ENCODE measurements around the gene RBBP8.
A peak's percentile ranks its signal among the peaks of the same experiment; 100 is the strongest.

RBBP8 gene

GRCh38 chr18:23003289-23003688, 70.2 kb downstream of the RBBP8 start:
- H3K36me3 ChIP-seq (ENCODE audit: control insufficient read depth in 4 of 4, insufficient read depth in 4 of 4, low read length in 3 of 4): peaks cover 8 to 43% (median 25%) of the 10 kb centered on the region in 4 experiments
- CTCF ChIA-PET: interaction anchor here (0.7 kb wide), 1 partner anchor 10 kb away, joined by 3 read pairs; no protein-coding TSS in a partner anchor

GRCh38 chr18:23012249-23012648, 79.1 kb downstream of the RBBP8 start:
- no peak overlapping the region for H3K4me3 ChIP-seq (ENCODE audit: control insufficient read depth in 1 of 7, extremely low read depth in 1 of 7, insufficient read depth in 4 of 7, low read depth in 2 of 7, low read length in 6 of 7)
- 86% methylated on average over 1 of the region's 1 CpG for WGBS (ENCODE audit: insufficient coverage)
- H3K27me3 ChIP-seq (replicated peaks in 2 of 5; ENCODE audit: control insufficient read depth in 4 of 5, insufficient read depth in 5 of 5, low read length in 4 of 5): no peaks in the 10 kb centered on the region
- POLR2A ChIA-PET: no interaction called here
- CTCF ChIA-PET: interaction anchor here (0.9 to 1.5 kb wide), 4 partner anchors 11 to 367 kb away, joined by 3 to 4 read pairs (median 3); no protein-coding TSS in a partner anchor
- no peaks in the 10 kb centered on the region for H3K4me1 ChIP-seq (ENCODE audit: control extremely low read depth in 1 of 4, control insufficient read depth in 4 of 4, insufficient read depth in 4 of 4, low read length in 3 of 4)
- H3K27ac ChIP-seq (ENCODE audit: insufficient read depth in 1 of 2, low read depth in 1 of 2, low read length in 2 of 2, poor library complexity in 1 of 2, severe bottlenecking in 2 of 2): no peak overlapping the region
- no peak for DNase-seq
- no peaks in the 10 kb centered on the region for H3K9me3 ChIP-seq (ENCODE audit: control extremely low read depth in 1 of 5, control insufficient read depth in 4 of 5, insufficient read depth in 2 of 5, low read depth in 1 of 5, low read length in 4 of 5)
- peaks cover 2 to 20% (median 5%) of the 10 kb centered on the region in 4 experiments for H3K36me3 ChIP-seq (ENCODE audit: control insufficient read depth in 4 of 4, insufficient read depth in 4 of 4, low read length in 3 of 4)

More at GRCh38 chr18:23003289-23003688, 70.2 kb downstream of the RBBP8 start:
- Histone ChIP-seq H3K9me3 (ENCODE audit: control extremely low read depth in 1 of 5, control insufficient read depth in 4 of 5, insufficient read depth in 2 of 5, low read depth in 1 of 5, low read length in 4 of 5) (no peaks in the 10 kb centered on the region), H3K27ac (ENCODE audit: insufficient read depth in 1 of 2, low read depth in 1 of 2, low read length in 2 of 2, poor library complexity in 1 of 2, severe bottlenecking in 2 of 2) (no peak overlapping the region), H3K4me1 (ENCODE audit: control extremely low read depth in 1 of 4, control insufficient read depth in 4 of 4, insufficient read depth in 4 of 4, low read length in 3 of 4) (no peaks in the 10 kb centered on the region), H3K4me3 (ENCODE audit: control insufficient read depth in 1 of 7, extremely low read depth in 1 of 7, insufficient read depth in 4 of 7, low read depth in 2 of 7, low read length in 6 of 7) (no peak overlapping the region), H3K27me3 (replicated peaks in 2 of 5; ENCODE audit: control insufficient read depth in 4 of 5, insufficient read depth in 5 of 5, low read length in 4 of 5) (no peaks in the 10 kb centered on the region)
- no peak for DNase-seq
- POLR2A ChIA-PET: no interaction called here
- WGBS (ENCODE audit: insufficient coverage): 100% methylated on average over 2 of the region's 3 CpGs

DNA sequence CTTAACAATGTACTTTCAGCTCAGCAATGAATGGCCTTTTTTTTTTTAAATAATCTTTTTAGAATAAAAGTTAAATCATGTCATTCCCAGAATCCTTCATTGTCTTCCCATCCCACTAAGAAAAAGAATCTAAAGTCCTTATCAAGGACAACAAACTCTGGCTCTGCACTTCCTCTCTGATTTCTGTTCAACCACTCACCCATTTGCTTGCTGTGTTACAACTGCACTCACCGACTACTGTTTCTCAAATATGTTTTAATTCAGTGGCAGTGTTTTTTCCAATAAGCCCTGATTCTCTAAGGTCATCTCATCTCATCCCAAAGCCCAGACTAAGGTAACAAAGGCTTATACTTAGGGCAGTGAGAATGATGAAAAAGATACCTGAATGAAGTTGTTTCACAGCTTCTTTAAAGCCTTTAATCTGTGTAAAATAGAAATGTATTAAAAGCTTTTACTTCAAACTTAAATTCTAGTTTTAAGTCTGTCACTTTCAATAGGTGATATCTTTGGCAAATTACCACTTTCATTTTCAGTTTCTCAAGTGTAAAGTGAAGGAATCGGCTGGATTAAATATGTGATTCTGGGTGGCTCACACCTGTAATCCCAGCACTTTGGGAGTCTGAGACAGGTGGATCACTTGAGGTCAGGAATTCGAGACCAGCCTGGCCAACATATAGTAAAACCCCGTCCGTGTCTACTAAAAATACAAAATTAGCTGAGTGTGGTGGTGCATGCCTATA, 87.6 kb downstream of the RBBP8 start:
- Histone ChIP-seq H3K27me3 (replicated peaks in 2 of 5; ENCODE audit: control insufficient read depth in 4 of 5, insufficient read depth in 5 of 5, low read length in 4 of 5) (no peaks in the 10 kb centered on the region), H3K4me3 (ENCODE audit: control insufficient read depth in 1 of 7, extremely low read depth in 1 of 7, insufficient read depth in 4 of 7, low read depth in 2 of 7, low read length in 6 of 7) (peak overlapping the region in 3 of 7 experiments; percentile 26 to 48 (median 28)), H3K36me3 (ENCODE audit: control insufficient read depth in 4 of 4, insufficient read depth in 4 of 4, low read length in 3 of 4) (peaks cover 2 to 26% (median 7%) of the 10 kb centered on the region in 4 experiments), H3K27ac (ENCODE audit: insufficient read depth in 1 of 2, low read depth in 1 of 2, low read length in 2 of 2, poor library complexity in 1 of 2, severe bottlenecking in 2 of 2) (peak overlapping the region in 1 of 2 experiments; percentile 59), H3K9me3 (ENCODE audit: control extremely low read depth in 1 of 5, control insufficient read depth in 4 of 5, insufficient read depth in 2 of 5, low read depth in 1 of 5, low read length in 4 of 5) (no peaks in the 10 kb centered on the region), H3K4me1 (ENCODE audit: control extremely low read depth in 1 of 4, control insufficient read depth in 4 of 4, insufficient read depth in 4 of 4, low read length in 3 of 4) (peaks cover 0 to 7% (median 3%) of the 10 kb centered on the region in 4 experiments)
- CTCF ChIA-PET: interaction anchor here (1.3 to 2.5 kb wide), 2 partner anchors 220 to 358 kb away, joined by 3 to 5 read pairs; no protein-coding TSS in a partner anchor
- 69% methylated on average over 2 of the region's 5 CpGs for WGBS (ENCODE audit: insufficient coverage)
- POLR2A ChIA-PET: interaction anchor here (0.6 kb wide), 1 partner anchor 336 kb away, joined by 3 read pairs; no protein-coding TSS in a partner anchor
- DNase-seq: peak in 2 of 3 donors; percentile 15 to 19

DNA sequence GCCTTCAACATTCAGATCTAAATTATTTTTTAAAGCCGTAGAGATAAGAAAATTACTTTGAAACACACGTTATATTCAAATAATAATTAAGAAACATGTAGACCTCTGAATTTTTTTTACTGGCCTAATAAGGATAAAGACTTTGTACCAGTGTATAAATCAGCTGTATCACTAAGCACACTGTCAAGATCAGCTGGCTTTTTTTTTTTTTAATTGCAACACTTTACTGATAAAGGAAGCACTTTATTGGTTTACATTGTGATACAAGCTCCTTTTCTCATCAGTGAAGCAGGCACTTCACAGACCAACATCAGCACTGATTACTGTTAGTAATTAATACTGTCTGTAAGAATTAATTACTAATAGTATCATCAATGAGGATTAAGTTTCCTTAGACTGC, 88.5 kb downstream of the RBBP8 start:
- Histone ChIP-seq H3K36me3 (ENCODE audit: control insufficient read depth in 4 of 4, insufficient read depth in 4 of 4, low read length in 3 of 4) (peaks cover 2 to 33% (median 11%) of the 10 kb centered on the region in 4 experiments), H3K4me1 (ENCODE audit: control extremely low read depth in 1 of 4, control insufficient read depth in 4 of 4, insufficient read depth in 4 of 4, low read length in 3 of 4) (peaks cover 0 to 7% (median 3%) of the 10 kb centered on the region in 4 experiments), H3K9me3 (ENCODE audit: control extremely low read depth in 1 of 5, control insufficient read depth in 4 of 5, insufficient read depth in 2 of 5, low read depth in 1 of 5, low read length in 4 of 5) (no peaks in the 10 kb centered on the region), H3K27me3 (replicated peaks in 2 of 5; ENCODE audit: control insufficient read depth in 4 of 5, insufficient read depth in 5 of 5, low read length in 4 of 5) (no peaks in the 10 kb centered on the region), H3K4me3 (ENCODE audit: control insufficient read depth in 1 of 7, extremely low read depth in 1 of 7, insufficient read depth in 4 of 7, low read depth in 2 of 7, low read length in 6 of 7) (no peak overlapping the region), H3K27ac (ENCODE audit: insufficient read depth in 1 of 2, low read depth in 1 of 2, low read length in 2 of 2, poor library complexity in 1 of 2, severe bottlenecking in 2 of 2) (no peak overlapping the region)
- POLR2A ChIA-PET: interaction anchor here (0.6 kb wide), 1 partner anchor 9 kb away, joined by 3 read pairs; no protein-coding TSS in a partner anchor
- CTCF ChIA-PET: interaction anchor here (1.2 to 2.5 kb wide), 3 partner anchors 10 to 357 kb away, joined by 3 to 5 read pairs (median 4); no protein-coding TSS in a partner anchor
- no CpG with 5 or more reads among the region's 2 CpGs for WGBS (ENCODE audit: insufficient coverage)
- DNase-seq: no peak

GRCh38 chr18:23032030-23032582, 99.0 kb downstream of the RBBP8 start:
- Histone ChIP-seq H3K9me3 (ENCODE audit: control extremely low read depth in 1 of 5, control insufficient read depth in 4 of 5, insufficient read depth in 2 of 5, low read depth in 1 of 5, low read length in 4 of 5) (no peaks in the 10 kb centered on the region), H3K4me3 (ENCODE audit: control insufficient read depth in 1 of 7, extremely low read depth in 1 of 7, insufficient read depth in 4 of 7, low read depth in 2 of 7, low read length in 6 of 7) (no peak overlapping the region), H3K27me3 (replicated peaks in 2 of 5; ENCODE audit: control insufficient read depth in 4 of 5, insufficient read depth in 5 of 5, low read length in 4 of 5) (no peaks in the 10 kb centered on the region), H3K36me3 (ENCODE audit: control insufficient read depth in 4 of 4, insufficient read depth in 4 of 4, low read length in 3 of 4) (peaks cover 2 to 12% (median 4%) of the 10 kb centered on the region in 4 experiments), H3K4me1 (ENCODE audit: control extremely low read depth in 1 of 4, control insufficient read depth in 4 of 4, insufficient read depth in 4 of 4, low read length in 3 of 4) (no peaks in the 10 kb centered on the region), H3K27ac (ENCODE audit: insufficient read depth in 1 of 2, low read depth in 1 of 2, low read length in 2 of 2, poor library complexity in 1 of 2, severe bottlenecking in 2 of 2) (no peak overlapping the region)
- WGBS (ENCODE audit: insufficient coverage): 92% methylated on average over 2 of the region's 4 CpGs
- DNase-seq: no peak
- ChIA-PET POLR2A (interaction anchor here (0.8 kb wide), 1 partner anchor 171 kb away, joined by 3 read pairs; no protein-coding TSS in a partner anchor), CTCF (interaction anchor here (0.7 to 4.8 kb wide), 24 partner anchors 8 to 672 kb away, joined by 3 to 29 read pairs (median 4); no protein-coding TSS in a partner anchor)

DNA sequence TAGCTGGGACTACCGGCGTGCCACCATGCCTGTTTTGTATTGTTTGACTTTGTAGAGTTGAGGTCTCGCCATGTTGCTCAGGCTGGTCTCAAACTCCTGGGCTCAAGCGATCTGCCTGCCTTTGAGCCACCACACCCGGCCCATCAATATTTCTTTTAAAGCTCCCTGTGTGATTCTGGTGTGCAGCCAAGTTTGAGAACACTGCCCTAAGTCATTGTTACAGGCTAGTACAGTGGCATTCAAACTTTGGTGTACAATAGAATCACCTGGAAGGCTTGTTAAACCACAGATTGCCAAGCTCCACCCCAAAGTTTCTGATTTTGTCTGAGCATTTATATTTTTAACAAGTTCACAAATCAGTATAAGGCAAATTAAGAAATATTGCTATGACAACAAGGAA, 99.9 kb downstream of the RBBP8 start:
- Histone ChIP-seq H3K4me3 (ENCODE audit: control insufficient read depth in 1 of 7, extremely low read depth in 1 of 7, insufficient read depth in 4 of 7, low read depth in 2 of 7, low read length in 6 of 7) (no peak overlapping the region), H3K4me1 (ENCODE audit: control extremely low read depth in 1 of 4, control insufficient read depth in 4 of 4, insufficient read depth in 4 of 4, low read length in 3 of 4) (no peaks in the 10 kb centered on the region), H3K36me3 (ENCODE audit: control insufficient read depth in 4 of 4, insufficient read depth in 4 of 4, low read length in 3 of 4) (peaks cover under 1 to 5% (median 1%) of the 10 kb centered on the region in 4 experiments), H3K27ac (ENCODE audit: insufficient read depth in 1 of 2, low read depth in 1 of 2, low read length in 2 of 2, poor library complexity in 1 of 2, severe bottlenecking in 2 of 2) (no peak overlapping the region), H3K27me3 (replicated peaks in 2 of 5; ENCODE audit: control insufficient read depth in 4 of 5, insufficient read depth in 5 of 5, low read length in 4 of 5) (no peaks in the 10 kb centered on the region), H3K9me3 (ENCODE audit: control extremely low read depth in 1 of 5, control insufficient read depth in 4 of 5, insufficient read depth in 2 of 5, low read depth in 1 of 5, low read length in 4 of 5) (no peaks in the 10 kb centered on the region)
- ChIA-PET POLR2A (no interaction called here), CTCF (interaction anchor here (0.7 to 4.8 kb wide), 10 partner anchors 10 to 383 kb away, joined by 3 to 29 read pairs (median 6); no protein-coding TSS in a partner anchor)
- 100% methylated on average over 3 of the region's 5 CpGs for WGBS (ENCODE audit: insufficient coverage)
- DNase-seq: no peak
